Hair follicle dermal papilla cell (primary cell): ENCODE measurements around the gene HLA-DPB1. TPM values are rescaled to one million over a fixed set of nuclear protein-coding genes. Genes with fewer than 3 reads are reported as not detected.

Source experiments
- total RNA-seq: library from RNA; depleted of rRNA; stranded (reverse); fragments of >200 nt; gene quantifications from 2 replicates; pipeline ENCODE4 v1.2.3, GENCODE V29; 2012

HLA-DPB1 gene
- 10.9 and 18.3 TPM in 2 replicates for total RNA-seq

DNA sequence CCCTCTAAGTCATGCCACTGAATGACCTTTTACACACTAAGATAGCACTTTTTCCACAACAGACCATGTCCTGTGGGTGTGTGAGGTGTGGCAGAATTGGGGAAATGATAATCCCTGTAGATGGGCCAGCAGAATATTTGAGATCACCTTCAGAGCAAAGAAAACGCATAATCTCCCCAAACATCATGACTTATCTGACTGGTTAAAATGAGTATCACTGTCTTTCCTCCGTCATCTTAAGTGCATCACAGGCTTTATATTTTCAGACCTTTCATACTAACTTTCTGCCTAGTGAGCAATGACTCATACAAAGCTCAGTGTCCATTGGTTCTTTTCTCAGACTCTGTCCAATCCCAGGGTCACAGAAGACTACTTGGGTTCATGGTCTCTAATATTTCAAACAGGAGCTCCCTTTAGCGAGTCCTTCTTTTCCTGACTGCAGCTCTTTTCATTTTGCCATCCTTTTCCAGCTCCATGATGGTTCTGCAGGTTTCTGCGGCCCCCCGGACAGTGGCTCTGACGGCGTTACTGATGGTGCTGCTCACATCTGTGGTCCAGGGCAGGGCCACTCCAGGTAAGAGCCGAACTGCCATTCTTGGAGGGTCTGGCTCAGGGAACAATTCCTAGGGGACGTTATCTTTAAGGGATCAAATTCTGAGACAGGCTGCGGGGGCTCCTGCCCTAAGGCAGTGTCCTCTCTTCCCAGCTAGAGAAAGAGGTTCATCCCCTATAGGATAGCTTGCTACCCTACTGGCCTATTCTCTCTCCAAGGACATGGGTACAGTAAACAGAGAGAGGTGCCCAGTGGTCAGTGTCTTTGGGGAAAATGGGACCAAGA lies at the start of gene HLA-DPB1:
HLA-DPB1 (plus strand) TSS at position 423 of the 838 bp plus-strand sequence; CDS start at position 475, 52 bp downstream.

DNA sequence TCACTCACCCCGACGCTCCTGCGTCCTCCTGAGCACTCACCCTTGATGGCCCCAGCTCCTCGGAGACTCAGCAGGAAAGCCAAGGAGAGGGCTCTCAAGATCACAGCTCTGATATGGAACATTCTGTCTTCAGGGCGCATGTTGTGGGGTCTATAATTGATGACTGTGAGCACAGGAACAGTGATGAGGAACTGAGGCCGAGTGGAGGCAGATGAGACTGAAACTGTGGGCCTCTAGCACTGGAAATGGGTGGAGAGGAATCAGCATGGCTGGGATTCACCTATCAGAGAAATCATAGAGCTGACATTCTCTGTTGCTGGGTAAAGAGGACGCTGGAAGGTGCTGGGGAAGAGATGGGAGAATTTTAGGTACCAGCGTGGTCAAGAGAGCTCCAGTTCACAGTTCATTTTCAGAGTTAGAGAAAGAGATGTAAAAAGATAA lies 2.3 kb upstream of the HLA-DPB1 start, which contains the start of gene HLA-DPA1:
HLA-DPA1 (minus strand) TSS at position 219 of the 441 bp plus-strand sequence.

Other genes starting within 250 kb of the HLA-DPB1 start
- 15.1 and 19.8 TPM in 2 replicates for gene TAP2, start 237.3 kb upstream of the HLA-DPB1 start, total RNA-seq
- gene PSMB8, start 231.9 kb upstream of the HLA-DPB1 start, total RNA-seq, result 59.1 and 69.7 TPM in 2 replicates
- 65.0 and 67.2 TPM in 2 replicates for gene TAP1, start 222.3 kb upstream of the HLA-DPB1 start, total RNA-seq
- 30.0 and 47.0 TPM in 2 replicates for gene PSMB9, start 221.8 kb upstream of the HLA-DPB1 start, total RNA-seq
- 0.49 and 0.65 TPM in 2 replicates for gene HLA-DMB, start 135.0 kb upstream of the HLA-DPB1 start, total RNA-seq
- gene HLA-DMA, start 122.9 kb upstream of the HLA-DPB1 start, total RNA-seq, result 5.7 TPM in 2 replicates
- 162 and 165 TPM in 2 replicates for gene BRD2, start 107.4 kb upstream of the HLA-DPB1 start, total RNA-seq
- 0.49 and 0.65 TPM in 2 replicates for gene HLA-DOA, start 66.4 kb upstream of the HLA-DPB1 start, total RNA-seq
- gene HLA-DPA1, start 2.3 kb upstream of the HLA-DPB1 start, total RNA-seq, result 6.7 and 12.2 TPM in 2 replicates
- gene COL11A2, start 116.5 kb downstream of the HLA-DPB1 start, total RNA-seq, result 0.61 and 0.65 TPM in 2 replicates
- 28.4 and 30.5 TPM in 2 replicates for gene RXRB, start 124.7 kb downstream of the HLA-DPB1 start, total RNA-seq
- 132 and 144 TPM in 2 replicates for gene SLC39A7, start 124.9 kb downstream of the HLA-DPB1 start, total RNA-seq
- gene HSD17B8, start 128.7 kb downstream of the HLA-DPB1 start, total RNA-seq, result 5.0 and 5.2 TPM in 2 replicates
- 23.4 and 24.3 TPM in 2 replicates for gene RING1, start 132.5 kb downstream of the HLA-DPB1 start, total RNA-seq
- gene VPS52, start 195.9 kb downstream of the HLA-DPB1 start, total RNA-seq, result 43.7 and 47.2 TPM in 2 replicates
- gene RPS18, start 196.1 kb downstream of the HLA-DPB1 start, total RNA-seq, result 1,654 and 1,656 TPM in 2 replicates
- 10.6 and 12.8 TPM in 2 replicates for gene B3GALT4, start 201.1 kb downstream of the HLA-DPB1 start, total RNA-seq
- gene WDR46, start 213.2 kb downstream of the HLA-DPB1 start, total RNA-seq, result 61.9 and 68.6 TPM in 2 replicates
- 11.5 and 11.7 TPM in 2 replicates for gene PFDN6, start 213.6 kb downstream of the HLA-DPB1 start, total RNA-seq
- 20.6 and 26.8 TPM in 2 replicates for gene RGL2, start 223.0 kb downstream of the HLA-DPB1 start, total RNA-seq
- gene TAPBP, start 238.1 kb downstream of the HLA-DPB1 start, total RNA-seq, result 132 and 146 TPM in 2 replicates
- gene ZBTB22, start 241.8 kb downstream of the HLA-DPB1 start, total RNA-seq, result 22.7 and 25.7 TPM in 2 replicates
- 42.5 and 50.6 TPM in 2 replicates for gene DAXX, start 247.0 kb downstream of the HLA-DPB1 start, total RNA-seq